Right lobe of liver (tissue), 4 donors: ENCODE results near the gene FRMPD4.

Source experiments
- CTCF ChIP-seq, 4 donors: fragments of 200-600 bp in 3 of 4; fragments of 450-650 bp in 1 of 4; IDR thresholded peaks; one replicate each; pipeline versions ENCODE4 v1.5.1 to v1.8.0; 2016 to 2022; ENCODE audit warnings: antibody characterized with exemption in 4 of 4, mild to moderate bottlenecking in 2 of 4
- POLR2A ChIP-seq: fragments of 450-650 bp; IDR thresholded peaks from one replicate; pipeline ENCODE4 v1.6.1; 2017; ENCODE audit warnings: antibody characterized with exemption, mild to moderate bottlenecking
- donor health status: DM: no; HTN: no; CAD: no.
- donor health status: DM: no; HTN: no; CAD: no.
- donor health status: DM: no; HTN: yes; CAD: no.

- TF ChIP-seq CTCF (IDR thresholded peaks at IDR 0.05) (no peak), POLR2A (no peak)
These were observed 272.2 kb downstream of the FRMPD4 start for GRCh38 chrX:12410523-12410922.
